Caco-2 (cell line): Measurements from ENCODE around the gene RASGRF2. TPM values are rescaled to one million over a fixed set of nuclear protein-coding genes. Genes with fewer than 3 reads are reported as not detected.

Experiments used
- BruUV-seq: library from RNA; stranded (reverse); fragments of 400-500 nt; replicated peaks from 2 replicates; lab custom pipeline; 2021; lab: Mats Ljungman, UMichigan
- CTCF ChIA-PET: fragments of 300-600 bp; sonication (Branson Sonifier 250); formaldehyde crosslinking; loops from one replicate; lab custom pipeline; 2022; ENCODE audit warnings: antibody characterized with exemption; lab: Charles Lee
- POLR2A ChIA-PET: fragments of 300-600 bp; sonication (Branson Sonifier 250); formaldehyde crosslinking; loops from one replicate; lab custom pipeline; 2022; ENCODE audit warnings: antibody characterized with exemption; lab: Charles Lee
- DNase-seq, 2 experiments: peaks; one replicate each; pipeline versions ENCODE4 v3.0.0 to v3.0.0-alpha.2; 2020 to 2022
- H3K27me3 ChIP-seq: replicated peaks from 2 replicates; pipeline ENCODE4 v1.6.0; 2011; ENCODE audit warnings: low read length; ENCODE audit not compliant: control insufficient read depth, insufficient read depth
- H3K36me3 ChIP-seq: 2 replicates; pipeline ENCODE4 v1.5.1; 2011; ENCODE audit warnings: low read length; ENCODE audit not compliant: control insufficient read depth, insufficient read depth
- H3K4me1 ChIP-seq: fragments of 250-450 bp; sonication (Bioruptor Pico); 2 replicates; pipeline ENCODE4 v1.5.1; 2020; ENCODE audit warnings: mild to moderate bottlenecking
- H3K4me3 ChIP-seq: 2 replicates; pipeline ENCODE4 v1.5.1; 2011; ENCODE audit warnings: low read depth, mild to moderate bottlenecking, control low read depth, low read length
- H3K9me3 ChIP-seq: fragments of 250-450 bp; sonication (Bioruptor Pico); 2 replicates; pipeline ENCODE4 v1.5.1; 2020; ENCODE audit warnings: mild to moderate bottlenecking, moderate library complexity
- H3K27ac Mint-ChIP-seq: one replicate; pipeline ENCODE4 v1.8.0; 2022; ENCODE audit warnings: mixed read lengths; ENCODE audit not compliant: unreplicated experiment
- H3K27me3 Mint-ChIP-seq: one replicate; pipeline ENCODE4 v1.8.0; 2022; ENCODE audit warnings: mixed read lengths; ENCODE audit not compliant: insufficient read depth, unreplicated experiment
- H3K36me3 Mint-ChIP-seq: one replicate; pipeline ENCODE4 v1.8.0; 2022; ENCODE audit warnings: mild to moderate bottlenecking, mixed read lengths; ENCODE audit not compliant: insufficient read depth, unreplicated experiment
- H3K4me1 Mint-ChIP-seq: one replicate; pipeline ENCODE4 v1.8.0; 2022; ENCODE audit warnings: low read depth, mixed read lengths; ENCODE audit not compliant: unreplicated experiment
- H3K4me3 Mint-ChIP-seq: one replicate; pipeline ENCODE4 v1.8.0; 2022; ENCODE audit warnings: mild to moderate bottlenecking, moderate library complexity, mixed read lengths; ENCODE audit not compliant: unreplicated experiment
- H3K9me3 Mint-ChIP-seq: one replicate; pipeline ENCODE4 v1.8.0; 2022; ENCODE audit warnings: mixed read lengths; ENCODE audit not compliant: unreplicated experiment
- intact Hi-C: fragments of 100-400 bp; cut with micrococcal nuclease; formaldehyde crosslinking; loops from one replicate; pipeline ENCODE4 v1.10.0; 2022; ENCODE audit not compliant: unreplicated experiment
- total RNA-seq: library from RNA; stranded (reverse); gene quantifications from 2 replicates; pipeline ENCODE4 v1.2.3, GENCODE V29; 2022
- TF ChIP-seq, protein P1 (sequence below), 2 experiments: fragments of 200-600 bp in 1 of 2; IDR thresholded peaks; 1 replicate in 1 of 2; 2 replicates in 1 of 2; pipeline versions ENCODE4 v1.5.1 to v1.8.0; 2011 to 2022; ENCODE audit warnings: antibody characterized with exemption in 1 of 2, control low read depth in 1 of 2, inconsistent platforms in 1 of 2, low read depth in 1 of 2, low read length in 1 of 2, mild to moderate bottlenecking in 1 of 2, moderate library complexity in 1 of 2; ENCODE audit not compliant: insufficient read depth in 1 of 2, severe bottlenecking in 1 of 2, unreplicated experiment in 1 of 2

Gene RASGRF2
- total RNA-seq, 1 experiment from 2014 or later, result 23.1 TPM

DNA sequence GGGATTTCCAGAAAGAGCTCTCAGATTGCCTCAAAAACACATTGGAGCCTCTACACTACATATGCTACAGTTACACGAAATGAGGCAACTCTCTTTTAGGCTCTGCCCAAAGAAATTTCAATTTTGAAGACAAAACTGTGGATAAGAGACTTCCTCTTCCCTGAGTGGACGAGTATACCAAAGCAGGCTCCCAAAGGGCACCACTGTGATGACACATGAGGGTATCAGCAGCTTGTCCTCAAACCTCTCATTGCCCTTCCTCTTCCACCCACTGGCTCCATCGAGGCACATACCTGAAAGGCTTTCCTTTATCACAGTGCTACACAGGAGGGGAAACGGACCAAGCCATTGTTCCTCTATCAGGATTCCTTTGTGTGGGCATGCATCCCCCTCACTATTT is 284.3 kb downstream of the RASGRF2 start:
- TF ChIP-seq, protein P1, sequence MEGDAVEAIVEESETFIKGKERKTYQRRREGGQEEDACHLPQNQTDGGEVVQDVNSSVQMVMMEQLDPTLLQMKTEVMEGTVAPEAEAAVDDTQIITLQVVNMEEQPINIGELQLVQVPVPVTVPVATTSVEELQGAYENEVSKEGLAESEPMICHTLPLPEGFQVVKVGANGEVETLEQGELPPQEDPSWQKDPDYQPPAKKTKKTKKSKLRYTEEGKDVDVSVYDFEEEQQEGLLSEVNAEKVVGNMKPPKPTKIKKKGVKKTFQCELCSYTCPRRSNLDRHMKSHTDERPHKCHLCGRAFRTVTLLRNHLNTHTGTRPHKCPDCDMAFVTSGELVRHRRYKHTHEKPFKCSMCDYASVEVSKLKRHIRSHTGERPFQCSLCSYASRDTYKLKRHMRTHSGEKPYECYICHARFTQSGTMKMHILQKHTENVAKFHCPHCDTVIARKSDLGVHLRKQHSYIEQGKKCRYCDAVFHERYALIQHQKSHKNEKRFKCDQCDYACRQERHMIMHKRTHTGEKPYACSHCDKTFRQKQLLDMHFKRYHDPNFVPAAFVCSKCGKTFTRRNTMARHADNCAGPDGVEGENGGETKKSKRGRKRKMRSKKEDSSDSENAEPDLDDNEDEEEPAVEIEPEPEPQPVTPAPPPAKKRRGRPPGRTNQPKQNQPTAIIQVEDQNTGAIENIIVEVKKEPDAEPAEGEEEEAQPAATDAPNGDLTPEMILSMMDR (IDR thresholded peaks at IDR 0.05; ENCODE audit: insufficient read depth in 1 of 2, low read depth in 1 of 2, low read length in 1 of 2, severe bottlenecking in 1 of 2, unreplicated experiment in 1 of 2), result no peak
- no TSS peak for BruUV-seq
- H3K4me3 ChIP-seq, result no peak overlapping the region
- no peak overlapping the region for H3K4me3 Mint-ChIP-seq
- peaks cover 9% of the 10 kb centered on the region for H3K36me3 Mint-ChIP-seq
- peaks cover 3% of the 10 kb centered on the region; the same call in 1 of the 2 replicates for H3K36me3 ChIP-seq
- H3K27me3 Mint-ChIP-seq, result no peaks in the 10 kb centered on the region
- H3K4me1 ChIP-seq, result peaks cover 46% of the 10 kb centered on the region
- H3K9me3 Mint-ChIP-seq, result peaks cover 1% of the 10 kb centered on the region
- H3K4me1 Mint-ChIP-seq, result peaks cover 34% of the 10 kb centered on the region
- DNase-seq, result no peak
- no peaks in the 10 kb centered on the region for H3K27me3 ChIP-seq
- intact Hi-C loops, result no loop called here
- ChIA-PET POLR2A (no interaction called here), CTCF (interaction anchor here (0.7 kb wide), 1 partner anchor 1328 kb away, joined by 5 read pairs; no protein-coding TSS in a partner anchor)
- no peaks in the 10 kb centered on the region for H3K9me3 ChIP-seq
- no peak overlapping the region for H3K27ac Mint-ChIP-seq

DNA sequence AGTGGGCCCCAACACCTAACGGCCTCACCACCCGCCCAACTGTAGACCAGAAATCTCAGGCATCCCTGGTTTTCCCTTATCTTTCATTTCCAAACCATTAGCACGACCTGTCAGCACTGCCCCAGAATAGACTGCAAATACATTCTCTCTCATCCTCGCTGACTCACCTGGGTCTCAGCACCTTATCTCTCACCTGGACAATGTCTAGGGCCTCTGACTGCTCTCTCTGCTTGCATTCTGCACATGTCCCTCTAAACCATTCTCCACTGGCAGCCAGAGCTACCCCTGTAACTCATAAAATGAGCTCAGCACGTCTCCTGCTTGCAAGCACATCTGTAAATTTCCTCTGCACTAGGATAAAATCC is 285.7 kb downstream of the RASGRF2 start:
- Mint-ChIP-seq H3K27me3 (no peaks in the 10 kb centered on the region), H3K36me3 (peaks cover 20% of the 10 kb centered on the region), H3K4me3 (peak overlapping the region; percentile 26), H3K9me3 (peaks cover 12% of the 10 kb centered on the region), H3K4me1 (peaks cover 42% of the 10 kb centered on the region), H3K27ac (peak overlapping the region; percentile 37)
- peak; percentile 68 to 82 for DNase-seq
- Histone ChIP-seq H3K4me1 (peaks cover 46% of the 10 kb centered on the region), H3K4me3 (no peak overlapping the region), H3K9me3 (no peaks in the 10 kb centered on the region), H3K36me3 (no peaks in the 10 kb centered on the region; the same call in 1 of the 2 replicates), H3K27me3 (no peaks in the 10 kb centered on the region)
- CTCF ChIA-PET, result interaction anchor here (0.6 kb wide), 2 partner anchors 41 to 277 kb away, joined by 4 to 7 read pairs; no protein-coding TSS in a partner anchor
- intact Hi-C loops, result loop anchor here (1.0 kb wide), 1 partner anchor 53 kb away; no protein-coding TSS in a partner anchor
- POLR2A ChIA-PET, result no interaction called here
- no TSS peak for BruUV-seq
- TF ChIP-seq, protein P1 (IDR thresholded peaks at IDR 0.05; ENCODE audit: insufficient read depth in 1 of 2, low read depth in 1 of 2, low read length in 1 of 2, severe bottlenecking in 1 of 2, unreplicated experiment in 1 of 2), result no peak

DNA sequence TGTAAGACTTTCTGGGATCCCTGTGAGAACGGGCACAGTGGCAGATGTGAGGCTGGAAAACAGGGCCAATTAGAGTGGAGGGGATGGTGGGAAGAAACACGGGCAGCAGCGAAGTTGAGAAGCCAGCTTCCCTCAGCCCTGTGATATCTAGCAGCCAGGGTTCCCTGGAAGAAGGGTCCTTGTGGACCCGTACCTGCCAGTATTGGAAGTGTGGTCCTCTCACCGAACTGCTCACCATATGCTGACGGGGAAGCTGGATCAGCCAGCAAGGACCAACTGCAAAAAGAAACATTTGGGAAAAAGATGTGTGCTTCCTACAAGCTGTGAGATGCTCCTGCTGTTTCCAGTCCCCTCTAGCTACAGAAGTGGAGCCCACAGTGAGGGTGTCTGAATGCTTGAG is 286.5 kb downstream of the RASGRF2 start:
- no peak for DNase-seq
- peaks cover 46% of the 10 kb centered on the region for H3K4me1 ChIP-seq
- TF ChIP-seq, protein P1 (IDR thresholded peaks at IDR 0.05; ENCODE audit: insufficient read depth in 1 of 2, low read depth in 1 of 2, low read length in 1 of 2, severe bottlenecking in 1 of 2, unreplicated experiment in 1 of 2), result no peak

More for the DNA sequence above, 286.5 kb downstream of the RASGRF2 start:
- ChIA-PET CTCF (no interaction called here), POLR2A (no interaction called here)
- Mint-ChIP-seq H3K27me3 (no peaks in the 10 kb centered on the region), H3K4me1 (peaks cover 42% of the 10 kb centered on the region), H3K9me3 (peaks cover 12% of the 10 kb centered on the region), H3K4me3 (no peak overlapping the region), H3K27ac (peak overlapping the region; percentile 37), H3K36me3 (peaks cover 20% of the 10 kb centered on the region)
- Histone ChIP-seq H3K27me3 (no peaks in the 10 kb centered on the region), H3K36me3 (no peaks in the 10 kb centered on the region; the same call in 1 of the 2 replicates), H3K9me3 (no peaks in the 10 kb centered on the region), H3K4me3 (no peak overlapping the region)
- no TSS peak for BruUV-seq
- intact Hi-C loops, result no loop called here
